ENCODE results near the gene EXOC3L1. TPM values are rescaled to one million over a fixed set of nuclear protein-coding genes. Genes with fewer than 3 reads are reported as not detected.

The EXOC3L1 gene
- total and polyA plus RNA-seq, 2 of the 13 experiments (the other 11 are each of a cell fraction or from before 2014, with no cell fraction given): 0.12 TPM; not detected in 1

- TF ChIP-seq NKX3-1 (CRISPR knock-in tag; IDR thresholded peaks at IDR 0.05) (no peak), FUBP1 (CRISPR knock-in tag; IDR thresholded peaks at IDR 0.05; ENCODE audit: borderline replicate concordance) (no peak), PCBP1 (IDR thresholded peaks at IDR 0.05; ENCODE audit: borderline replicate concordance, low read depth, low read length) (0 out of 2 replicates have a peak, but pooled peaks have one; percentile 79), PCBP2 (optimal IDR thresholded peaks at IDR 0.05; ENCODE audit: low read depth, low read length, poor library complexity, severe bottlenecking) (no peak), HIVEP1 (CRISPR knock-in tag; IDR thresholded peaks at IDR 0.05) (no peak), MAX (IDR thresholded peaks at IDR 0.05) (no peak), ZNF101 (CRISPR knock-in tag; IDR thresholded peaks at IDR 0.05; ENCODE audit: borderline replicate concordance, low read depth) (no peak), RARA (CRISPR knock-in tag; IDR thresholded peaks at IDR 0.05) (no peak), ZNF124 (CRISPR knock-in tag; IDR thresholded peaks at IDR 0.05) (no peak), CSRNP1 (CRISPR knock-in tag; IDR thresholded peaks at IDR 0.05) (no peak), MTERF4 (CRISPR knock-in tag; IDR thresholded peaks at IDR 0.05) (0 out of 2 replicates have a peak, but pooled peaks have one; percentile 76), HNRNPLL (IDR thresholded peaks at IDR 0.05; ENCODE audit: low read depth, low read length, poor library complexity, severe bottlenecking) (no peak), ZNF782 (CRISPR knock-in tag; IDR thresholded peaks at IDR 0.05; ENCODE audit: borderline replicate concordance) (no peak), ZBTB49 (CRISPR knock-in tag; IDR thresholded peaks at IDR 0.05; ENCODE audit: borderline replicate concordance) (no peak)
- TF ChIP-seq, protein P1, sequence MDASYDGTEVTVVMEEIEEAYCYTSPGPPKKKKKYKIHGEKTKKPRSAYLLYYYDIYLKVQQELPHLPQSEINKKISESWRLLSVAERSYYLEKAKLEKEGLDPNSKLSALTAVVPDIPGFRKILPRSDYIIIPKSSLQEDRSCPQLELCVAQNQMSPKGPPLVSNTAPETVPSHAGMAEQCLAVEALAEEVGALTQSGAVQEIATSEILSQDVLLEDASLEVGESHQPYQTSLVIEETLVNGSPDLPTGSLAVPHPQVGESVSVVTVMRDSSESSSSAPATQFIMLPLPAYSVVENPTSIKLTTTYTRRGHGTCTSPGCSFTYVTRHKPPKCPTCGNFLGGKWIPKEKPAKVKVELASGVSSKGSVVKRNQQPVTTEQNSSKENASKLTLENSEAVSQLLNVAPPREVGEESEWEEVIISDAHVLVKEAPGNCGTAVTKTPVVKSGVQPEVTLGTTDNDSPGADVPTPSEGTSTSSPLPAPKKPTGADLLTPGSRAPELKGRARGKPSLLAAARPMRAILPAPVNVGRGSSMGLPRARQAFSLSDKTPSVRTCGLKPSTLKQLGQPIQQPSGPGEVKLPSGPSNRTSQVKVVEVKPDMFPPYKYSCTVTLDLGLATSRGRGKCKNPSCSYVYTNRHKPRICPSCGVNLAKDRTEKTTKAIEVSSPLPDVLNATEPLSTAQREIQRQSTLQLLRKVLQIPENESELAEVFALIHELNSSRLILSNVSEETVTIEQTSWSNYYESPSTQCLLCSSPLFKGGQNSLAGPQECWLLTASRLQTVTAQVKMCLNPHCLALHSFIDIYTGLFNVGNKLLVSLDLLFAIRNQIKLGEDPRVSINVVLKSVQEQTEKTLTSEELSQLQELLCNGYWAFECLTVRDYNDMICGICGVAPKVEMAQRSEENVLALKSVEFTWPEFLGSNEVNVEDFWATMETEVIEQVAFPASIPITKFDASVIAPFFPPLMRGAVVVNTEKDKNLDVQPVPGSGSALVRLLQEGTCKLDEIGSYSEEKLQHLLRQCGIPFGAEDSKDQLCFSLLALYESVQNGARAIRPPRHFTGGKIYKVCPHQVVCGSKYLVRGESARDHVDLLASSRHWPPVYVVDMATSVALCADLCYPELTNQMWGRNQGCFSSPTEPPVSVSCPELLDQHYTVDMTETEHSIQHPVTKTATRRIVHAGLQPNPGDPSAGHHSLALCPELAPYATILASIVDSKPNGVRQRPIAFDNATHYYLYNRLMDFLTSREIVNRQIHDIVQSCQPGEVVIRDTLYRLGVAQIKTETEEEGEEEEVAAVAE (CRISPR knock-in tag; IDR thresholded peaks at IDR 0.05; ENCODE audit: borderline replicate concordance): no peak; the same call in 1 of the 2 replicates
Measured at GRCh38 chr16:67158637-67159600, 31.0 kb downstream of the EXOC3L1 start (continued).

Measured in HepG2 (cell line).